ENCODE measurements around the gene THSD4. TPM values are rescaled to one million over a fixed set of nuclear protein-coding genes. Genes with fewer than 3 reads are reported as not detected.

THSD4 gene
- total RNA-seq, 2 donors from 2014 or later, result 35.2 to 45.5 TPM

- DNase-seq (no peak), ATAC-seq (no peak)
- intact Hi-C loops (cut with DNase I, micrococcal nuclease), result no loop called here
Observed at GRCh38 chr15:71542836-71543235, 427.6 kb downstream of the THSD4 start.

GRCh38 chr15:71543413-71543812 lies 428.1 kb downstream of the THSD4 start:
- ATAC-seq (no peak), DNase-seq (no peak)
- intact Hi-C loops (cut with DNase I, micrococcal nuclease), result no loop called here

DNA sequence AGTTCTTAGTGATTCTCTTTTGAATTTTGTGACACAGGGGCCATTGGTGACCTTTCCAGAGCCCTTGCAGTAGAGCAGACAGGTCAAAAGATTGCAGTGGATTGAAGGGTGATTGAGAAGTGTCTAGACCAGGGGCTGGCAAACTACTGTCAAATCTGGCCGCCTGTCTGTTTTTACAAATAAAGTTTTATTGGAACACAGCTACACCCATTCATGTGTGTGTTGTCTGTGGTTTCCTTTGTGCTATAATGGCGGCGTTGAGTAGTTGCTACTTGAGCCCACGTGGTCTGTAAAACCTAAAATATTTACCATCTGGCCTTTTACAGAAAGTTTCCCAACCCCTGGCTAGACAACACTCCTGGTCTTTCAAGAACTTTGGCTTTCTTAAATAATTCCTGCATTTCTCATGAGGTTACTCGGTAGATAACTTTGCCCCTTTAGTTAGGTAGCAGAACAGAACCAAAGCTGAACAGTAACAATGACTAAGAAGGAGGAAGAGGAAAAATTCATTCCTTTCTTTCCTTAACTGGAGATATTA lies 430.0 kb downstream of the THSD4 start:
- intact Hi-C loops (cut with DNase I, micrococcal nuclease), result no loop called here
- ATAC-seq, result no peak
- no peak for DNase-seq

DNA sequence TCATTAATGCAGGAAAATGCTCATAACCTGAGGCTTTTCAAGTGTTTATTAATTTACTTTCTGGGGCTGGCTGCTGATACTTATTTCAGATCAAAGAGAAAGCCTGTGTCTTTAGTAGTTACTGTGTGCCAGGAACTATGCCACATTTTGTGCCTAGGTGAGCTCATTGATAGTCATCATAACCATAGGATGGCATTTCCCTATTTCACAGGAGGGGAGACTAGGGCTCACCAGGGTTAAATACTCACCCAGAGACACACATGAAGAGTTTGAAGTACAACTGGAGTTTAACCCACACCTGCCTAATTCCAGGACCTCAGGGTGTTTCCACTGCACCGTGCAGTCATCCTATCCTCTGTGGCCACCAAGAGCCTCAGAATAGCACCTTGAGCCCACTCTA lies 430.7 kb downstream of the THSD4 start:
- ATAC-seq, result no peak
- intact Hi-C loops (cut with DNase I, micrococcal nuclease), result no loop called here
- no peak for DNase-seq

GRCh38 chr15:71547011-71547410 lies 431.7 kb downstream of the THSD4 start:
- DNase-seq (no peak), ATAC-seq (no peak)
- intact Hi-C loops (cut with DNase I, micrococcal nuclease), result no loop called here

DNA sequence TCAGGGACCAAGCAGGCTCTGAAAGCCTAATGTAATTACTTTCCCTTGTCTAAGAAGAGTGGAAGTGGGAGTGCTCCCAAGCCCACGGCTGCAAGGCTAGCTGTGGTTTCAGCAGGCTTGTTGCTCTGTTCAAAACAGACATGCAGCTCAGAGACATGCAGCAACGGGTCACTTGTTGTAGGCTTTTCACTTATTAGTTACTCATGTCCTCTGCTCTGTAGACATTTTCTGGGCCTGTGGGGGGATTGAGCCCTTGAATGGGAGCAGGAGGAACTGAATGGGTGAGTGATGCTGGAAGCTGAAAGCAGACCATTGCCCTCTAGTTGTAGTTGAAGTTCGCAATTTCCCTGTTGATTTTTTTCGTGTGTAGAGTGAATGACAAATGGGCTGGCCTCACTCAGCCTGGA lies 433.1 kb downstream of the THSD4 start:
- DNase-seq (no peak), ATAC-seq (no peak)
- intact Hi-C loops (cut with DNase I, micrococcal nuclease), result no loop called here

DNA sequence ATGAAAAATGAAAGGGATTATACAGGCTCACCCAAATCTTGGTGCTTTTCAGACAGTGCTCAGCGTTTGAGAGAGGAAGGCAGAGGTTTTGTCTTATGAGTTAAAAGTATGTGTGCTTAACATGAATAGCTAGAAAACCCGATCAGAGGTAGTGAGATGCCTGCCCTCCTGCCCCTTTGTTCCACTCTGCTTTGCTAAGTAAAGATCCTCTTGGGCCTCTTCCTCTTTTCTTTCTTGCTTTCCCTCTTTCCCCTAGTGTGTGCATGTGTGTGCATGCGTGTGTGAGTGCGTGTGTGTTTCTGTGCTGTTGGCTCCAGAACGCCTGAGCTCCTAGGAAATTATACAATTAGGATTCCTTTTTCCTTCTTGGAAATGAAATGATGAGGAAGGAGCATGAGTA lies 433.8 kb downstream of the THSD4 start:
- DNase-seq (no peak), ATAC-seq (no peak)
- intact Hi-C loops (cut with DNase I, micrococcal nuclease), result no loop called here

DNA sequence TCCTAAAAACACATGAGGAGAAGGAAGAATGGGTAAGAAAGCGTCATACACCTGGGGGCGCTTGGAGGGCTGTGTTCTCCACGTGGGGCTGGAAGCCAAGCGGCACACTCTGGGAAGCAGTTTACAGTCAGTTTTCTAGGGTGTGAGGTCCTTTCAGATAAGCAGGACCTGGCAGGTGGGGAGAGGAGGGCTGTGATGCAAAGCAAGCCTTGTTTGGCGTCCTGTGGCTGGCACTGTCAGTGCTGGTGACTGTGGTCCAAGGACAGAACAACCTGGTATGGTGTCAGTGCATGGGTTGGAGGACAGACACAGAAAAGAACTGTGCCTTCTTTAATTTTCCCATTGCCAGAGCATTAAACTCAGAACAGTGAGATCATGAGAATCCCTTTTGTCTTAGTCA lies 434.4 kb downstream of the THSD4 start:
- DNase-seq, result no peak
- intact Hi-C loops (cut with DNase I, micrococcal nuclease), result no loop called here
- ATAC-seq, result peak; percentile 26

- no peak for DNase-seq
- intact Hi-C loops (cut with DNase I, micrococcal nuclease), result no loop called here
Observed at GRCh38 chr15:71551566-71551965, 436.3 kb downstream of the THSD4 start.

DNA sequence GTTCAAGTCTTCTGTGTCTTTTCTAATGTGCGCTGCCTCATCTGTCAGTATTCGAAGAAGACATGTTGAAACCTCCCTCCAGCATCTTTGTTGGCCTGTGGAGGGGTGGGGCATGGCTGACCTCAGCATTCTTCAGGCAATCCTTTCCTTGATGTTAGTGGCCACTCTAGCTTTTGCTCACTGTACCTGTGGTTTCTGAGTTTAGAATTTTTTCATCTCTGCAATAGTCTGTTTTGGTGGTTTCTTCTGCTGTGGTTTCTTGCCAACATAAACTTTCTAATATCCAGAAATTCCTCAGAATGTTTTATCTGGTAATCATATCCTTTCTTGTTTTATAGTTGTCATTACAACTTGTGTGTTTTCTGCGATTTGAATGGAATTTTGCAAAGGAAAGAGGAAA lies 443.8 kb downstream of the THSD4 start:
- DNase-seq (no peak), ATAC-seq (no peak)
- intact Hi-C loops (cut with DNase I, micrococcal nuclease), result no loop called here

More at GRCh38 chr15:71551566-71551965, 436.3 kb downstream of the THSD4 start:
- ATAC-seq, result no peak

DNA sequence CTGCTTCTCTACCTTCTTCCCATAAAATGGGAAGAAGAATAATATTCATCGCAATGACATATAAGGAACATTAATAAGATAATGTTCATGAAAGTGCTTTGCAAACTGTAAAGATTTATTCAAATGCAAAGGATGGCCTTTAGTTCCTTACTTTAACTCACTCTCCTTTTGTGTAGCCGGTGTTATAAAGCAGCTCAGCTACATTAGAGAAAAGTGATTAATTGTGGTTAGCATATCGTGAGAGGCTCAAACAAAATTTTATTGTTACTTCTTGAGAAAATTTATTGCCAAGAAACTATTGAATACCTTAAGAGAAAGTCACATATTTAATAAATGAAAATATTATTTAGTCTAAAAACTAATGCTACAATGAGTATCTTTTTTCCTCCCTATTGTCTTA lies 444.3 kb downstream of the THSD4 start:
- intact Hi-C loops (cut with DNase I, micrococcal nuclease), result no loop called here
- DNase-seq (no peak), ATAC-seq (no peak)

DNA sequence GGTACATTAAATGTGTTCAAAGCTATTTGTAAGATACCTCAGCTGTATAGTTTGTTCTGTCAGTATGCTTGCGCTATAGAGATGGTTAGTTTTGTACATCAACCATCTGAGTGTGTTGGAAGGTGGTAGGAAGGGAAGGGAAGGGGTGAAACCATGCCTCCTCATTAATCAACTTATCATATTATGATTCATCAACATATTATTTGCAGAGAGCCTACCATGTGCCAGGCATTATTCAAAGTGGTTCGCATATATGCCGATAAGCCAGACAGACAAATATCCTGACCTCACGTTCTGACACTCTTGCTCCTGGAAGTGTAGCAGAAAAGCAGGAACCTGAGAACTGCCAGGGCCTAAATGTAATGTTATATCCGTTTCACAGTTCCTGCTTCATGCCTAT lies 447.0 kb downstream of the THSD4 start:
- intact Hi-C loops (cut with DNase I, micrococcal nuclease), result no loop called here
- no peak for DNase-seq
- ATAC-seq, result no peak

DNA sequence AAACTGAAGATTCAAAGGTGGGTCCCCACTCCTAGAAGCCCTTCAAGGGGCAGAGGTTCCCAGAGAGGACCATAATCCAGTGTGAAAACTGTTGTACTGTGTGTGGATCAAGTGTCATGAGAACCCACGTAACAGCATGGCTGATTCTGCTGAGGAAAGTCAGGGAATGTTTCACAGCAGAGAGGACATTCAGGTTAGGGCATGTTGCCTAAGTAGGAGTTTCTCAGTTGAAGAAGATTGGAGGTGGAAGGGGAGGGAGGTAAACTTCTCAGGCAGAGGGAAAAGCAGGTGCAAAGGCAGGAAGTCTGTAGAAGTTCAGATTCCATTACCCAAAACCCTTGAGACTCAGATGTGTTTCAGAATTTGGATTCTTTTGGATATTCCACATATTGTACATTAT lies 448.9 kb downstream of the THSD4 start:
- intact Hi-C loops (cut with DNase I, micrococcal nuclease), result no loop called here
- DNase-seq (no peak), ATAC-seq (no peak)

DNA sequence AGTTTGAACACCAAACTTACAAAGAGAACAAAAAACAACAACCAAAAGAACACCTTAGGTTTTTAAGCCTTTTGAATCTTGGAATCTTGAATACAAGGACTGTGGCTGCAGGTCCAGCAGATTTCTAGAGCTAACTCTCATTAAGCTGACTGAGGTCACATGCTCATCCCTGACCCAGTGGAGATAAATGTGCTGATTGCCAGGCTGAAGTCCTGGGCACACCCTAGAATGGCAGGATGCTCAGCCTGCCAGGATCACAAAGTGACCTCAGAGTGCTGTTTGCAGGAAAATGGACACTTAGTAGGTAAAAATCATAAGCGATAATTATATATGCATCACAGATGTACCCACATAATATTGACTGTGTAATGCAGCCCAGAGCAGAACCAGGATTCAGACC lies 449.7 kb downstream of the THSD4 start:
- DNase-seq (no peak), ATAC-seq (peak; percentile 82)
- intact Hi-C loops (cut with DNase I, micrococcal nuclease), result no loop called here

DNA sequence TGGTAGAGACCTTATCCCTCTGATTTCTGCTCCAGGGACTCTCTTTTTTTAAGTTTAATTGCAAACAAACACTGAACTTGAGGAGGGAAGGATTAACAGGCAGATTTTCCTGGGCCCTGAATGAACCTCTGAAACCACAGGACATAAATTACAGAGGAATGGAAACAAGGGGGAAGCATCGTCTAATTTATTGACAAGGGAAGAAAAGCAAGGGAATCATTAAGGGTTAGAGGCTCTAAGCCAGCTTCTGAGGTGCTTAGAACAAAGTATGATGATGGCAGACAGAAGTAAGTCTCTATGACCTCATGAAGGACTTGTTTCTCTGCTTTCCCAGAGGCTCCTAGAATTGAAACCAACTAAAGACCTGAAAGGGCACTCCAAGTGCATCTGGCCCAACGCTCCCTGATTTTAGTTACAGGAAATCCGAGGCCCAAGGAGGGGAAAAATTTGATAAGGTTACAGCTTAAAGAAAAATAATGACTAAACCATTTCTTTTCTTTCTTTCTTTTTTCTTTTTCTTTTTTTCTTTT lies 450.4 kb downstream of the THSD4 start:
- DNase-seq (no peak), ATAC-seq (no peak)
- intact Hi-C loops (cut with DNase I, micrococcal nuclease), result no loop called here

DNA sequence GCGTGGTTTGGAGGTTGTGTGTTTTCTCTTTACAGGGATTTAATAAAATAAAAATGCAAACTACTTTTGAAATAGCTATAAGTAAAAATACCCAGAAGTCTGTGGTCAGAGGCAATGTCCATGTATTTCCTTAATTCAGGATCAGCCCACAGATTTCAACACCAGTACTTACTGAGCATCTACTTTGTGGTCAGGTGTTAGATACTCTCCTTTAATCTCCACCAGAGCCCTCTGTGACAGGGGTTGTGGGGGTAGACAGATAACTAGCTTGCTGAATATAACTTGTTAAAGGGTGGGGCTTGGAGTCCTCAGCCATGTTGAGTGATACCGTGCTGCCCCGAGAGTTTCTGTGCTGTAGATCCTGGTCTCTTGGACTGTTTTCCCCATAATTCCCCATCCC lies 451.0 kb downstream of the THSD4 start:
- ATAC-seq (no peak), DNase-seq (no peak)
- intact Hi-C loops (cut with DNase I, micrococcal nuclease), result no loop called here

- DNase-seq (no peak), ATAC-seq (no peak)
- intact Hi-C loops (cut with DNase I, micrococcal nuclease), result no loop called here
Observed at GRCh38 chr15:71567173-71567572, 451.9 kb downstream of the THSD4 start.

- no peak for ATAC-seq
- DNase-seq, result no peak
- intact Hi-C loops (cut with DNase I, micrococcal nuclease), result no loop called here
Observed at GRCh38 chr15:71568227-71568626, 453.0 kb downstream of the THSD4 start.

- DNase-seq (no peak), ATAC-seq (no peak)
- intact Hi-C loops (cut with DNase I, micrococcal nuclease), result no loop called here
Observed at GRCh38 chr15:71570736-71571135, 455.5 kb downstream of the THSD4 start.

- DNase-seq (no peak), ATAC-seq (no peak)
- intact Hi-C loops (cut with DNase I, micrococcal nuclease), result no loop called here
Observed at GRCh38 chr15:71571641-71572040, 456.4 kb downstream of the THSD4 start.

DNA sequence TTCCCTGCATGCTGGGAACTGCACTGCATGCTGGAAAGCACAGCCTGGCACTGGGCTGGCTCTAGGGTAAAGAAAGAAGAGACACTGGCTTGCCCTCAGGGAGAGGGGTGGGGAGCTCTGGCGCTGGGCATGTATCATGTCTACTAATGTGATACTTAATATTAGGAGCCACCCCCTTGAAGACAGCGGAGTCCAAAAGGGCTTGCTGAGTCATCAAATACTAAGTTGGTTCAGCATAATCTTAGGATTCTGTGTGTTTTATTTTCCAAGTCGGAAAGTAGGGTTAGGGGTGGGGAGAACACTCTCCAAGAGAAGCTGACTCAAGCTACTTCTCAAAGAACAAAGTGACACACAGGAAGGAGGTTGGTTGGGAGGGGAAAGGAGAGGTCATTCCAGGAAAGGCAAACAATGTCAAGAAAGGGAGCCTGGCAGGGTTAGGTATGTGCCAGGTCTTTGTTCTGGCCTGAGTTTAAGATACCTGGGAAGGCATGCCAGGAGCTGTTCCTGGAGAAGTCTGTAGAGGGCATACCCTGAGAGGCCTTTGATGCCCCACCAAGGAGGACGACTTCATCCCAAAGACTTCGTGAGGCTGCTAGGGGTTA lies 457.3 kb downstream of the THSD4 start:
- ATAC-seq (peak; percentile 27), DNase-seq (no peak)
- intact Hi-C loops (cut with DNase I, micrococcal nuclease), result no loop called here

All from left colon (tissue), 2 donors.